HepG2 (cell line): ENCODE measurements around the gene FMNL2. TPM values are rescaled to one million over a fixed set of nuclear protein-coding genes. Genes with fewer than 3 reads are reported as not detected.

Experiments
- ATAC-seq: fragments of 200-7000 bp; cut with Tn5 transposase; 3 replicates; pipeline ENCODE4 v1.9.1; 2020; ENCODE audit warnings: mild to moderate bottlenecking, moderate library complexity
- BruUV-seq: library from RNA; stranded (reverse); fragments of 400-500 nt; replicated peaks from 2 replicates; lab custom pipeline; 2021; lab: Mats Ljungman, UMichigan
- CTCF ChIA-PET: fragments of 300-600 bp; formaldehyde crosslinking; extraction: SDS; loops from one replicate; lab custom pipeline; 2021; ENCODE audit warnings: low total read pairs, inconsistent platforms, low intra/inter-chr PET ratio; lab: Yijun Ruan, JAX
- POLR2A ChIA-PET: fragments of 350-600 bp; sonication (Branson Sonifier 250); formaldehyde crosslinking; loops from one replicate; lab custom pipeline; 2020; ENCODE audit warnings: antibody characterized with exemption, inconsistent platforms; lab: Yijun Ruan, JAX
- DNase-seq: peaks from one replicate; pipeline ENCODE4 v3.0.0-alpha.2; 2015; ENCODE audit warnings: low spot score
- FAIRE-seq: peaks from 3 replicates; lab custom pipeline; 2011; peaks lifted over from hg19 to GRCh38; lab: Jason Lieb, UNC
- H2AFZ ChIP-seq: one replicate; pipeline ENCODE4 v1.6.1; 2011; ENCODE audit warnings: low read length, inconsistent platforms
- H3K27ac ChIP-seq: fragments of 300-600 bp; 3 replicates; pipeline ENCODE4 v1.8.0; 2011; ENCODE audit warnings: mixed run types, mild to moderate bottlenecking, mixed read lengths, low read length, inconsistent platforms; ENCODE audit not compliant: insufficient read depth; ENCODE audit errors: extremely low read length
- H3K27me3 ChIP-seq, 2 experiments: fragments of 200-600 bp in 1 of 2; 2 replicates in 1 of 2; 3 replicates in 1 of 2; pipeline versions ENCODE4 v1.6.0 to v1.8.0; 2011; ENCODE audit warnings: low read length in 2 of 2, mild to moderate bottlenecking in 2 of 2, moderate library complexity in 2 of 2, inconsistent platforms in 1 of 2; ENCODE audit not compliant: insufficient read depth in 2 of 2, control insufficient read depth in 1 of 2
- H3K36me3 ChIP-seq, 2 experiments: fragments of 200-600 bp in 1 of 2; replicated peaks in 1 of 2; 2 replicates in 1 of 2; 3 replicates in 1 of 2; pipeline versions ENCODE4 v1.5.1 to v1.8.0; 2011; ENCODE audit warnings: low read length in 2 of 2, inconsistent platforms in 1 of 2; ENCODE audit not compliant: insufficient read depth in 2 of 2, control insufficient read depth in 1 of 2
- H3K4me1 ChIP-seq: 2 replicates; pipeline ENCODE4 v1.5.1; 2012; ENCODE audit warnings: low read length, inconsistent platforms; ENCODE audit not compliant: insufficient read depth
- H3K4me2 ChIP-seq: 2 replicates; pipeline ENCODE4 v1.6.0; 2011; ENCODE audit warnings: low read depth, low read length, inconsistent platforms
- H3K4me3 ChIP-seq, 3 experiments: fragments of 200-600 bp in 1 of 3; sonication (generic), shearing (Covaris generic) in 1 of 3; replicated peaks in 1 of 3; 2 replicates each; pipeline ENCODE4 v1.5.1; 2011 to 2016; ENCODE audit warnings: low read length in 3 of 3, inconsistent platforms in 2 of 3, low read depth in 2 of 3, mild to moderate bottlenecking in 2 of 3, control low read depth in 1 of 3, mixed read lengths in 1 of 3; ENCODE audit not compliant: insufficient read depth in 1 of 3
- H3K79me2 ChIP-seq: one replicate; pipeline ENCODE4 v1.6.1; 2011; ENCODE audit warnings: low read length, inconsistent platforms; ENCODE audit not compliant: insufficient read depth
- H3K9ac ChIP-seq: 2 replicates; pipeline ENCODE4 v1.6.0; 2011; ENCODE audit warnings: mild to moderate bottlenecking, low read depth, low read length, inconsistent platforms; ENCODE audit not compliant: insufficient read depth
- H3K9me3 ChIP-seq: 2 replicates; pipeline ENCODE4 v1.5.1; 2012; ENCODE audit warnings: mild to moderate bottlenecking, low read length
- H4K20me1 ChIP-seq: 2 replicates; pipeline ENCODE4 v1.6.0; 2011; ENCODE audit warnings: inconsistent platforms, mild to moderate bottlenecking, low read length, moderate library complexity; ENCODE audit not compliant: insufficient read depth
- HDAC2 ChIP-seq: sonication (generic); formaldehyde crosslinking; IDR thresholded peaks from 2 replicates; pipeline ENCODE4 v1.4.0; 2020; ENCODE audit warnings: missing genetic modification reagents
- IKZF4 ChIP-seq: sonication (generic); formaldehyde crosslinking; IDR thresholded peaks from 2 replicates; pipeline ENCODE4 v1.5.1; 2020; ENCODE audit warnings: borderline replicate concordance, mild to moderate bottlenecking, low read depth, missing genetic modification reagents; ENCODE audit errors: not compliant biosample characterization
- MAFF ChIP-seq: IDR thresholded peaks from 2 replicates; pipeline ENCODE4 v1.6.1; 2011; ENCODE audit warnings: low read depth, low read length, improper control_type of control experiment
- MAFK ChIP-seq, 2 experiments: IDR thresholded peaks in 1 of 2; conservative IDR thresholded peaks in 1 of 2; 2 replicates each; pipeline ENCODE4 v1.6.1; 2011; ENCODE audit warnings: improper control_type of control experiment in 2 of 2, low read length in 2 of 2
- NFIC ChIP-seq: IDR thresholded peaks from 2 replicates; pipeline ENCODE4 v1.6.1; 2012; ENCODE audit warnings: mild to moderate bottlenecking, low read length, inconsistent platforms
- NFKBIZ ChIP-seq: IDR thresholded peaks from 2 replicates; pipeline ENCODE4 v1.6.1; 2018; ENCODE audit warnings: missing genetic modification reagents, missing compliant biosample characterization
- NRL ChIP-seq: sonication (generic); formaldehyde crosslinking; IDR thresholded peaks from 2 replicates; pipeline ENCODE4 v1.5.0; 2020; ENCODE audit warnings: missing genetic modification reagents, mild to moderate bottlenecking, moderate library complexity, borderline replicate concordance
- RBM22 ChIP-seq: fragments of 200-400 bp; formaldehyde crosslinking; optimal IDR thresholded peaks from 2 replicates; pipeline ENCODE3; 2017; ENCODE audit warnings: mild to moderate bottlenecking, low read length, moderate library complexity
- RELA ChIP-seq: sonication (generic); formaldehyde crosslinking; IDR thresholded peaks from 2 replicates; pipeline ENCODE4 v1.4.0; 2020; ENCODE audit warnings: missing genetic modification reagents
- ZNF296 ChIP-seq: sonication (generic); formaldehyde crosslinking; conservative IDR thresholded peaks from 2 replicates; pipeline ENCODE4 v1.5.0; 2020; ENCODE audit warnings: mild to moderate bottlenecking, missing genetic modification reagents
- WGBS: methylation state at CpG from one replicate; pipeline ENCODE4 v1.1.6; 2017; ENCODE audit warnings: low lambda C conversion rate; 5-methylcytosine and 5-hydroxymethylcytosine counted together
- in situ Hi-C: cut with HindIII; loops from 2 replicates; pipeline ENCODE4 v1.10.0; 2017; ENCODE audit warnings: low pct_unique_long_range_greater_than_20kb; ENCODE audit not compliant: extremely low pct_ligation_motif_present
- intact Hi-C: fragments of 100-400 bp; cut with micrococcal nuclease; formaldehyde crosslinking; loops from one replicate; pipeline ENCODE4 v1.10.0; 2022; ENCODE audit not compliant: unreplicated experiment
- polyA plus RNA-seq, 8 experiments: library from polyadenylated mRNA; depleted of rRNA in 3 of 8; stranded (reverse) in 7 of 8; unstranded in 1 of 8; fragments of >200 nt; fragmentation: Illumina TruSeq in 4 of 8; extraction: Trizol in 4 of 8; gene quantifications; 2 replicates each; pipeline versions ENCODE4 v1.2.1 to v1.2.3, GENCODE V29; 2011 to 2016; ENCODE audit warnings: low read depth in 4 of 8, missing spikeins in 1 of 8, mixed read lengths in 1 of 8; ENCODE audit not compliant: insufficient read depth in 1 of 8
- total RNA-seq, 5 experiments: library from RNA; depleted of rRNA; stranded (reverse); fragments of >200 nt; fragmentation: Illumina TruSeq; extraction: Trizol; gene quantifications; 2 replicates each; pipeline ENCODE4 v1.2.3, GENCODE V29; 2016; ENCODE audit warnings: low read depth in 1 of 5

Gene FMNL2
- total and polyA plus RNA-seq, 2 of the 13 experiments (the other 11 are each of a cell fraction or from before 2014, with no cell fraction given): 66.5 to 67.7 TPM

GRCh38 chr2:152427902-152428301, 92.9 kb downstream of the FMNL2 start:
- ATAC-seq: no peak
- no peak for FAIRE-seq
- no peak overlapping the region for H3K9ac ChIP-seq
- H4K20me1 ChIP-seq: peaks cover 8% of the 10 kb centered on the region
- H3K4me2 ChIP-seq: no peak overlapping the region
- H2AFZ ChIP-seq: no peak overlapping the region
- no peak overlapping the region for H3K27ac ChIP-seq
- in situ Hi-C loops (no loop called here), intact Hi-C loops (loop anchor here (2.0 to 5.0 kb wide), 3 partner anchors 59 to 91 kb away; partner anchors contain the start of gene FMNL2)
- no peaks in the 10 kb centered on the region for H3K9me3 ChIP-seq
- POLR2A ChIA-PET: no interaction called here
- 93% methylated on average over 1 of the region's 1 CpG for WGBS
- CTCF ChIA-PET: no interaction called here
- TF ChIP-seq HDAC2 (CRISPR knock-in tag): no peak
- TF ChIP-seq NRL (CRISPR knock-in tag): no peak
- peak; percentile 31 for TF ChIP-seq RBM22
- peak; percentile 73 to 88 for TF ChIP-seq MAFK (conservative IDR thresholded peaks at IDR 0.05 in 1 of 2, IDR thresholded peaks at IDR 0.05 in 1 of 2; ENCODE audit: low read length in 2 of 2)
- no peak for TF ChIP-seq NFIC
- no peak for TF ChIP-seq IKZF4 (CRISPR knock-in tag)
- TF ChIP-seq MAFF: peak; percentile 86
- TF ChIP-seq NFKBIZ: no peak
- TF ChIP-seq ZNF296 (CRISPR knock-in tag): no peak
- TF ChIP-seq RELA (CRISPR knock-in tag): no peak
- peaks cover 87% of the 10 kb centered on the region for H3K79me2 ChIP-seq
- no peaks in the 10 kb centered on the region for H3K27me3 ChIP-seq
- no peak overlapping the region for H3K4me3 ChIP-seq
- peaks cover 85% of the 10 kb centered on the region for H3K4me1 ChIP-seq
- DNase-seq: no peak
- no TSS peak for BruUV-seq
- H3K36me3 ChIP-seq: no peaks in the 10 kb centered on the region; a peak in 1 of 5 replicates
